HEK293T (cell line): ENCODE data around the gene KRTAP1-1.
"Not testable (repeated sequence)": the region's sequence is repeated elsewhere in the genome, so short reads cannot be mapped to it uniquely, and the experiment has no call there.

Experiments used
- CTCF ChIA-PET: fragments of 350-600 bp; formaldehyde crosslinking; extraction: SDS; loops from one replicate; lab custom pipeline; 2021; ENCODE audit warnings: antibody characterized with exemption, inconsistent platforms; lab: Yijun Ruan, JAX
- POLR2A ChIA-PET: fragments of 350-600 bp; formaldehyde crosslinking; extraction: SDS; loops from one replicate; lab custom pipeline; 2020; ENCODE audit warnings: antibody characterized with exemption, inconsistent platforms; lab: Yijun Ruan, JAX
- DNase-seq: peaks from one replicate; pipeline ENCODE4 v3.0.0; 2012; ENCODE audit warnings: mixed read lengths; ENCODE audit errors: extremely low spot score
- ARNT ChIP-seq: fragments of 450-650 bp; IDR thresholded peaks from 2 replicates; pipeline ENCODE4 v1.6.1; 2017; ENCODE audit warnings: mild to moderate bottlenecking
- BHLHE40 ChIP-seq: fragments of 450-650 bp; IDR thresholded peaks from 2 replicates; pipeline ENCODE4 v1.6.1; 2016; ENCODE audit warnings: mild to moderate bottlenecking, moderate library complexity, borderline replicate concordance
- CTBP1 ChIP-seq: fragments of 450-650 bp; IDR thresholded peaks from 2 replicates; pipeline ENCODE4 v1.6.1; 2016; ENCODE audit warnings: borderline replicate concordance
- ELF4 ChIP-seq: fragments of 450-650 bp; IDR thresholded peaks from 2 replicates; pipeline ENCODE4 v1.6.1; 2017; ENCODE audit warnings: antibody characterized with exemption
- FOXA1 ChIP-seq: fragments of 450-650 bp; IDR thresholded peaks from 2 replicates; pipeline ENCODE4 v1.6.1; 2016; ENCODE audit warnings: mild to moderate bottlenecking
- FOXK2 ChIP-seq: fragments of 450-650 bp; IDR thresholded peaks from 2 replicates; pipeline ENCODE4 v1.6.1; 2016; ENCODE audit warnings: mild to moderate bottlenecking
- FOXM1 ChIP-seq: fragments of 450-650 bp; IDR thresholded peaks from 2 replicates; pipeline ENCODE4 v1.6.1; 2017; ENCODE audit warnings: mild to moderate bottlenecking, borderline replicate concordance
- HDGF ChIP-seq: fragments of 450-650 bp; IDR thresholded peaks from 2 replicates; pipeline ENCODE4 v1.6.1; 2017; ENCODE audit warnings: antibody characterized with exemption, borderline replicate concordance
- L3MBTL2 ChIP-seq: fragments of 450-650 bp; conservative IDR thresholded peaks from 2 replicates; pipeline ENCODE4 v1.6.1; 2016; ENCODE audit warnings: mild to moderate bottlenecking
- LEF1 ChIP-seq: fragments of 450-650 bp; IDR thresholded peaks from 2 replicates; pipeline ENCODE4 v1.6.1; 2017; ENCODE audit warnings: mild to moderate bottlenecking, borderline replicate concordance
- NFRKB ChIP-seq: fragments of 450-650 bp; IDR thresholded peaks from 2 replicates; pipeline ENCODE4 v1.6.1; 2016; ENCODE audit warnings: mild to moderate bottlenecking, moderate library complexity
- PKNOX1 ChIP-seq: fragments of 450-650 bp; IDR thresholded peaks from 2 replicates; pipeline ENCODE4 v1.6.1; 2016
- SP1 ChIP-seq: fragments of 450-650 bp; IDR thresholded peaks from 2 replicates; pipeline ENCODE4 v1.6.1; 2017
- SUZ12 ChIP-seq: fragments of 450-650 bp; IDR thresholded peaks from 2 replicates; pipeline ENCODE4 v1.6.1; 2016; ENCODE audit warnings: mild to moderate bottlenecking
- ZNF384 ChIP-seq: fragments of 450-650 bp; IDR thresholded peaks from 2 replicates; pipeline ENCODE4 v1.6.1; 2016

Gene KRTAP1-1

GRCh38 chr17:41040783-41041571 lies at the start of gene KRTAP1-1:
Gene KRTAP1-1, minus strand, starts transcription at chr17:41041450. Its CDS starts 53 bp downstream, at chr17:41041397.
- CTCF ChIA-PET, POLR2A ChIA-PET, DNase-seq: not testable (repeated sequence)

- POLR2A ChIA-PET, DNase-seq, CTCF ChIA-PET: not testable (repeated sequence)
Observed at GRCh38 chr17:41088760-41089352, 47.6 kb upstream of the KRTAP1-1 start.

GRCh38 chr17:41084100-41084856 lies 43.0 kb upstream of the KRTAP1-1 start, which contains the start of gene KRTAP4-7:
Gene KRTAP4-7, plus strand, starts transcription at chr17:41084150. Its CDS starts 57 bp downstream, at chr17:41084207.
- CTCF ChIA-PET, DNase-seq, POLR2A ChIA-PET: not testable (repeated sequence)

- CTCF ChIA-PET, POLR2A ChIA-PET, DNase-seq: not testable (repeated sequence)
Observed at GRCh38 chr17:41083427-41083826, 42.2 kb upstream of the KRTAP1-1 start.

- no peak for TF ChIP-seq PKNOX1
- TF ChIP-seq LEF1 = no peak
- no peak for TF ChIP-seq ARNT
- TF ChIP-seq FOXA1 = no peak
- TF ChIP-seq FOXM1 = no peak
- no peak for TF ChIP-seq ZNF384
- no peak for TF ChIP-seq CTBP1
- no peak for TF ChIP-seq SP1
- TF ChIP-seq NFRKB = no peak
- POLR2A ChIA-PET = no interaction called here
- CTCF ChIA-PET = no interaction called here
- no peak for DNase-seq
Observed at GRCh38 chr17:41082626-41083025, 41.4 kb upstream of the KRTAP1-1 start.

GRCh38 chr17:41076788-41077187 lies 35.5 kb upstream of the KRTAP1-1 start:
- TF ChIP-seq L3MBTL2 (no peak), LEF1 (no peak), CTBP1 (no peak), FOXK2 (no peak), FOXM1 (no peak), SUZ12 (no peak), BHLHE40 (no peak), HDGF (no peak), PKNOX1 (no peak)
- CTCF ChIA-PET = no interaction called here
- no peak for DNase-seq
- POLR2A ChIA-PET = no interaction called here

- ChIA-PET CTCF (no interaction called here), POLR2A (no interaction called here)
- TF ChIP-seq NFRKB (no peak), FOXK2 (no peak), ELF4 (no peak), L3MBTL2 (no peak), FOXA1 (no peak), PKNOX1 (no peak), SUZ12 (no peak), FOXM1 (no peak), LEF1 (no peak), CTBP1 (no peak), BHLHE40 (no peak)
- DNase-seq = no peak
Observed at GRCh38 chr17:41073676-41074075, 32.4 kb upstream of the KRTAP1-1 start.
